HG03469 (cell line): ENCODE data around the gene COG1.

Experiments
- ATAC-seq: cut with Tn5 transposase; IDR thresholded peaks from one replicate; pipeline ENCODE4 v1.9.1; 2021; ENCODE audit warnings: mild to moderate bottlenecking, moderate library complexity, moderate number of reproducible peaks; ENCODE audit not compliant: unreplicated experiment

COG1 gene

GRCh38 chr17:73198201-73198929 lies 5.5 kb downstream of the COG1 start:
- ATAC-seq, result no peak

- no peak for ATAC-seq
Observed at GRCh38 chr17:73198930-73199260, 6.0 kb downstream of the COG1 start.

- no peak for ATAC-seq
Observed at GRCh38 chr17:73199751-73200317, 7.0 kb downstream of the COG1 start.

GRCh38 chr17:73200476-73200875 lies 7.6 kb downstream of the COG1 start:
- ATAC-seq, result no peak

DNA sequence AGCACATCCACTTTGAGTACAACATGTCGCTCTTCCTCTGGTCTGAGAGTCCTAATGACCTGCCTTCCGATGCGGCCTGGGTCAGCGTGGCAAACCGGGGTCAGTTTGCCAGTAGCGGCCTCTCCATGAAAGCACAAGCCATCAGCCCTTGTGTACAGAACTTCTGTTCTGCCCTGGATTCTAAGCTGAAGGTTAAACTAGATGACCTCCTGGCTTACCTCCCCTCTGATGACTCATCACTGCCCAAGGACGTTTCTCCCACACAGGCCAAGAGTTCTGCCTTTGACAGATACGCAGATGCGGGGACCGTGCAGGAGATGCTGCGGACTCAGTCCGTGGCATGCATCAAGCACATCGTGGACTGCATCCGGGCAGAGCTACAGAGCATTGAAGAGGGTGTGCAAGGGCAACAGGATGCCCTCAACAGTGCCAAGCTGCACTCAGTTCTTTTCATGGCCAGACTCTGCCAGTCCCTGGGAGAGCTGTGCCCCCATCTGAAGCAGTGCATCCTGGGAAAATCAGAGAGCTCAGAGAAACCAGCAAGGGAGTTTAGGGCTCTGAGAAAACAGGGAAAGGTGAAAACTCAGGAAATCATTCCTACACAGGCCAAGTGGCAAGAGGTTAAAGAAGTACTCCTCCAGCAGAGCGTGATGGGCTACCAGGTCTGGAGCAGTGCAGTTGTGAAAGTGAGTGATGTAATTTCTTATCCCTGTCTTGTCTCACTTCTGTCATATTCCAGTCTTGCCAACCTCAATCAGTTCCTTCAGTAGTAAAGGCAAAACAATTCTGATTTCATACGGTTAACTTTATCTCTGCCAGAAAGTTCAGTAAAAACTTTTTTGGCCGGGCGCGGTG lies 8.6 kb downstream of the COG1 start:
- ATAC-seq, result no peak

- ATAC-seq, result no peak
Observed at GRCh38 chr17:73203135-73203787, 10.4 kb downstream of the COG1 start.

GRCh38 chr17:73203788-73204479 lies 11.1 kb downstream of the COG1 start:
- no peak for ATAC-seq

- ATAC-seq, result no peak
Observed at GRCh38 chr17:73205459-73205961, 12.7 kb downstream of the COG1 start.

GRCh38 chr17:73208139-73208827 lies 15.4 kb downstream of the COG1 start:
- ATAC-seq, result no peak

GRCh38 chr17:73209436-73209835 lies 16.6 kb downstream of the COG1 start:
- ATAC-seq, result no peak

DNA sequence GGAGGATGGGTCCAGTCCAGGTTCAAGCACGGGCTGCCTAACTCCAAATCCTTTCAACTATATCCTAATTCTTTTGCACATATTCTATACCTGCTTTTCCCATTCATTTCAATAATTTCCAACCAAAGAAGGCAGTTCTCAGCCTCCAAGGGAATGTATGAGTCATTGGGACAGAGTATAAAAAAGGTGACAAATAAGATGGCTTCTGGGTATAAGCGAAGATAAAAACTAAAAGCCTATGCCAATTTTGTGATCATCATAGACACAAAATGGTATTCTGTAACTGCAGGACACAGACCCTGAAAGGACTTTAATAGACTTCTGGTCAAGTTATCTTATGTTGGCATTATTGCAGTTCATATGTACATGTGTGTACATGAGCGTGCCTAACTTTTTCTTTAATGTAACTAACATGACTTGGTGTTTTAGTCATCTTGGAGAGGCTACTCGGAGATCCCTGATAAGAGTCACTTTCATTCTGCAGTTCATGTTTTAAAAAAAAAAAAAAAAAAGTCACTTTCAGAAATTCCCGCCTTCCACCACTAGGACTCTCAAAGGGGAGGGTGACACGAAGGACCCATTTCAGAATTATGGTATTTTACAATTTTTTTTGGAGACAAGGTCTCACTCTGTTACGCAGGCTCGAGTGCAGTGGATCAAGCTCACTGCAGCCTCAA lies 17.3 kb downstream of the COG1 start:
- no peak for ATAC-seq

DNA sequence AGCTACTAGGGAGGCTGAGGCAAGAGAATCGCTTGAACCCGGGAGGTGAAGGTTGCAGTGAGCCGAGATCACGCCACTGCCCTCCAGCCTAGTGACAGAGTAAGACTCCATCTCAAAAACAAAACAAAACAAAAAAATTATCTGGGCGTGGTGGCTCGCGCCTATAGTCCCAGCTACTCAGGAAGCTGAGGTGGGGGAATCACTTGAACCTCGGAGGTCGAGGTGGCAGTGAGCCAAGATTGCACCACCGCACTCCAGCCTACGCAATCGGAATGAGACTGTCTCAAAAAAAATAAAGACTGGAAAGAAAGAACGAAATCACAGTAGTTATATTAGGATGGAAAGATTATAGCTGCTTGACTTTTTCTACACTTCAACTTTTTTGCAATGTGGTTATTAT lies 18.9 kb downstream of the COG1 start:
- no peak for ATAC-seq

GRCh38 chr17:73214008-73214407 lies 21.2 kb downstream of the COG1 start:
- ATAC-seq, result no peak

- no peak for ATAC-seq
Observed at GRCh38 chr17:73214851-73215250, 22.0 kb downstream of the COG1 start.

- no peak for ATAC-seq
Observed at GRCh38 chr17:73215447-73215846, 22.6 kb downstream of the COG1 start.

DNA sequence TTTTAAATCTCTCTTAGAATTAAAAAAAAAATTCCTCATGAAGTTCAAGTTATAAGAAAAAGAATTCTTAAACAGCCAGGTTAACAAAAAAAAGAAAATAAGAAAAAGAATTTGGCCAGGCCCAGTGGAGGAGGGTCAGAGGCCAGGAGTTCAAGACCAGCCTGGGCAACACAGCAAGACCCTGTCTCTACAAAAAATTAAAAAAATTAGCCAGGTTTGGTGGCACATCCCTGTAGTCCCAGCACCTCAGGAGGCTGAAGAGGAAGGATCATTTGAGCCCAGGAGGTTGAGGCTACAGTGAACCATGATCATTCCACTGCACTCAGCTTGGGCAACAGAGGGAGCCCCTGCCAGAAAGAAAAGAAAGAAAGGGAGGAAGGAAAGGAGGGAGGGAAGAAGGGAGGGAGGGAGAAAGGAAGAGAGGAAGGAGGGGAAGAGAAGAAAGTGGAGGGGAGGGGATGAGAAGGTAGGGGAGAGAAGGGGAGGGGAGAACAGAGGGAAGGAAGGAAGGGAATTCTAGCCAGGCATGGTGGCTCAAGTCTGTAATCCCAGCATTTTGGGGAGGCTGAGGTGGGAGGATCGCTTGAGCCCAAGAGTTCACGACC lies 30.9 kb downstream of the COG1 start:
- ATAC-seq, result no peak

DNA sequence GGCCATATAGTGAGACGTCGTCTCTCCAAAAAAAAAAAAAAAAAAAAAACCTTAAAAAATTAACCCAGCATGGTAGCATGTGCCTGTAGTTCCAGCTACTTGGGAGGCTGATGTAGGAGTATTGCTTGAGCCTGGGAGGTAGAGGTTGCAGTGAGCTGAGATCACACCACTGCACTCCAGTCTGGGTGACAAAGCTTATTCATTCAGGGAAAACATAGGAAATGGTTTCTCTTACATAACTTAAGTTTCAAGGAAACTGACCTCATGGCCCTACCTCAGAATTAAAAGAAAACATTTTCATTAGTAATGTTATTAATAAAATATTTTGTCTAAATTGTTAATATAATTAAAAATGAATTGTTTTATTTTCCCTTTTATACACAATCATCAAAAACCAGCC lies 31.4 kb downstream of the COG1 start:
- no peak for ATAC-seq

DNA sequence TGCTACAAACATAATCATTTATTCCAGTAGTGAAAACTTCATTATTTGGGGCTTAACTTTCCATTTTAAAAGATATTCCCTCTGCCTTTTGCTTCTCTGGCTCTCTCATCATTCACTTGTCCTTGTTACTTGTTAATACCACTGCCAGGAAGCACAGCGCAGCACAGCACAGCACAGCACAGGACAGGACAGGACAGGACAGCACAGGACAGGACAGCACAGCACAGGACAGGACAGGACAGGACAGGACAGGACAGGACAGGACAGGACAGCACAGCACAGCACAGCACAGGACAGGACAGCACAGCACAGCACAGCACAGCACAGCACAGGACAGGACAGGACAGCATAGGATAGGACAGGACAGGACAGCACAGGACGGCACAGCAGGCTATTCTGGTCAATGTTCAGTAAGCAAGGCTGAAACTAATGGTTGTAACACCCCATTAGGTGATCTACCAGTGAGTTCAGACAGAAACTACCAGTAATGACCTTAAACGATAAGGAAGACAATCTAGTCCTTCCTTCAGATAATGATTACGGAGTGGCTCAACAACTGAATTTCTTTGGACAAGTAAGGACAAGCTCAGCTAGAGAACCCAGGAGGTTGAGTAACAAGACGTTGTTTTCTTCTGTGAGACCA lies 31.9 kb downstream of the COG1 start:
- no peak for ATAC-seq
